Hepatic stellate cell (primary cell): ENCODE results near the gene SLC6A12.
"Not testable (repeated sequence)": the region's sequence is repeated elsewhere in the genome, so short reads cannot be mapped to it uniquely, and the experiment has no call there.

ENCODE experiments used
- DNase-seq: peaks from one replicate; pipeline ENCODE4 v3.0.0; 2011; ENCODE audit warnings: low spot score

Gene SLC6A12

GRCh38 chr12:214003-214741 lies at the start of gene SLC6A12:
Gene SLC6A12 (minus strand): TSS chr12:214157. CDS start chr12:209986, 4,171 bp downstream.
- no peak for DNase-seq

GRCh38 chr12:263574-263973 lies 49.6 kb upstream of the SLC6A12 start:
- DNase-seq = no peak

GRCh38 chr12:262817-263216 lies 48.9 kb upstream of the SLC6A12 start, which contains the start of gene SLC6A13:
Gene SLC6A13 (minus strand): TSS chr12:262836. CDS start chr12:260052, 2,784 bp downstream.
- no peak for DNase-seq

GRCh38 chr12:262113-262512 lies 48.2 kb upstream of the SLC6A12 start:
- DNase-seq = no peak

DNA sequence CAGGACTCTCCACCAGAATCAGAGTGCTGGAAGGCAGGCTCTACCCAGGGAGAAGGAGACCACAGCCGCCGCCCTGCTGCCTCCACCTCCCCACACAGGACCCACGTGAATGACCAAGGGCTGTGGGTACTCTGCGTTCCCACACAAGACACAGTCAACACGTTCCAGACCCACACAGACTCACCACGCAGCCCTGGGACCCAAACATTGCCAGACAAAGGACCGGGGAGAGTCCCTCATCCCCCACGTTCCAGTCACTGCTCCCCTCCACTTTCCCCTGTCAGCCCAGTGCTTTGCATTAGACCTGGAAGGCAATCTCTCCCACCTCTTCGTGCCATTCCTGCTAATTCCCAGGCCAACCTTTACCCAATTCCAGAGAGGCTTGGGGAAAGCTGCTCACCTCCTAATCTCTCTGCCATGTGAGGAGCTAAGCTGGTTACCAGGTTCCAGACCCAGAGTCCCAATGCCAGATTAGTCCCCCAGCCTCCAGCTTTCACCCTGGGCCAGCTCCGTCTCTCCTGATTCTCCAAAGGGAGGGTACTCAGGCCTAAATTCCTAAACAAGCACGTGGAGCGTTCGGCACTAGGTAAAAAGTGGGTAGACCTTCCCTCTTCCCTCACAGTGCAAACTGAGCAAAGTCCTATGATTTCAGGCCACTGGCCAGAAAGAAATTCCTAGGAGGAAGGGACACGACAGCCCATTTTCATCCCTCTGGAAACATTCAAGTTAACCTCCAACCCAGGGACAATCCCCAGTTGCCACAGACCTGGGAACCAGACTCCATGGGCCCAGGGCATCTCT lies 43.8 kb upstream of the SLC6A12 start:
- no peak for DNase-seq

DNA sequence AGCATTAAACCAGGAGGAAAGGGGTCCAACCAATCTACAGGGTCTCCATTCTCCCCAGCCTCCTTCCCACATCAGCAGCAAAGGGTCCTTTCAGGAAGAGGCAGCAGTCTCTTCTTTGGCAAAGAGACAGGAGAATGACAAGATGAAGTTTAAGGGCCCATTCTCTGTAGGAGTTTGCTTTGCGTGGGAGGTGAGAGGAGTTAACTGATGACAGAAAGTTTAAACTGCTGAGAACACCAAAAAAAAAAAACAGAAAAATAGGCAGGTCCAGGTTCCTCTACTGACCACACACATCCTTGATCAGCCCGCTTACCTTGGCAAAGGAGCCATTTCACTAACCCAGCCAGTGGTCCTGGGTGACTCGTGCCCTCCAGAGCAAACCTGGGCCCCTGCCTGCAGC lies 43.0 kb upstream of the SLC6A12 start:
- DNase-seq = no peak

DNA sequence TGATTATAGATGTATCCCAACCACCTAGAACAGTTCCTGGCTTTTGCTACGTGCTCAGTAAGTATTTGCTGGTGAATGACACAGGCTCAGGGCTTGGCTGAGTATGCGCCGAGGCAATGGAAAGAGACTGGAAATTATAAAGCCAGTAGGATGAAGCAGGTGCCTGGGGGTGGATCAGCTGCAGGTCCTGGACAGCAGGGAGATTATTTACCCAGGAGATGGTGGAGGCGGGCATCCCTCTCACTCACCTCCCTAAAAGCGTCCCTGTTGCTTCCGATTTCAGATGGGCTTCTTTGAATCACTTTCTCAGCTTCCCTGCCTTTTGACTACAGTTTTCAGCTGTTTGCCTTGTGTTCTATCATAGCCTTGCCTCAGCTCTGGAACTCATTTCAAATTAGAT lies 42.3 kb upstream of the SLC6A12 start:
- DNase-seq = no peak

GRCh38 chr12:254912-255311 lies 41.0 kb upstream of the SLC6A12 start:
- no peak for DNase-seq

- no peak for DNase-seq
Measured at GRCh38 chr12:254039-254438, 40.1 kb upstream of the SLC6A12 start.

DNA sequence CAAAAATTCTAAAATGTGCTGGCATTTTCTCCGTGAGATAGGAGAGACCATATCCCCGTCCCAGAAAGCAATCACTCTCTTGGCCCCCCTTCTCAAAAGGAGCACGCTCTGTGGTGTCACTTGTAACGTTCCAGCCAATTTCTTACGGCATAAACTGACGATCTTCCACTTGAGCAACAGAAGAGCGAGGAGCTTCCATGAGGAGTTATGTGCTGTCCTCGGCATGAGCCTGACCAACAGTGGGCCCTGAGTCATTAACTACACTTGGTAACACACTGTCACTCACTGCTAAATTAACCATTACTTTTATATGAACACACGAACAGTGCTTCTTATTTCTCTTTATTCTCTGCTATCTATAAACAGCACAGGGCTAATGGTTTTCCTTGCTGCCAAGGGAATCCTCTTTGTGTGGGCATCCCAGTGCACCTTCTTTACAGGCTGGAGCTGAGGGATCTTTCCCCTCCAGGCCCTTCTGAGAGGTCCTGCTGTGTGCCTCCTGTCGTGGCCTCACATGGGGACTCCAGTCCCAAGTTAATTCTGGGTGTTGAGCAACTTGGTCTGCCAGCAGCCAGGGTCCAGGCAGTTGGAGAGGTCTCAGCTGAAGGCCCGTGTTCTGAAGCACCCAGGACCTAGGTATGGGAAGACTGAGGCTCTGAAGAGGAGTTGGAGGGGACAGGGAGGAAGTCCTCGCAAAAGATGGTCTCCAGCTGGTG lies 39.3 kb upstream of the SLC6A12 start:
- DNase-seq = no peak

DNA sequence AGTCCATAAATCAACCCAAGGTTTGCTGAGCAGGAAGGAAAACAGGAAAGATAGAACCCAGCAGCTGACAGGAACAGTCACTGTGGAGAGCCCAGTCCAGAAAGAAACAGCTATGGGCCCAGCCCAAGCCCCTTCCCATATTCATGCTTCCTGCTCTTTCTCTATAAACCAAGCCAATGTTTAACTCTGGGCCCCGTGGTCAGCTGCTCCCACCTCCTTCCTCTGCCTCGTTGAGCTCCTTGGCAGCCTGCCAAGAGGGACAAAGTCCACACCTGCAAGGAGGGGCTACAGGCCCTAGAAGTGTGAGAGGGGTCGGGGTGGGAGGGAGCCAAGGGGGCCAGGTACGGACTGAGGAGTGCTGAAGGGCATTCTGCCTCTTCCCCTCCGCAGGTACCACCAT lies 38.7 kb upstream of the SLC6A12 start:
- DNase-seq = no peak

- no peak for DNase-seq
Measured at GRCh38 chr12:247271-247670, 33.3 kb upstream of the SLC6A12 start.

DNA sequence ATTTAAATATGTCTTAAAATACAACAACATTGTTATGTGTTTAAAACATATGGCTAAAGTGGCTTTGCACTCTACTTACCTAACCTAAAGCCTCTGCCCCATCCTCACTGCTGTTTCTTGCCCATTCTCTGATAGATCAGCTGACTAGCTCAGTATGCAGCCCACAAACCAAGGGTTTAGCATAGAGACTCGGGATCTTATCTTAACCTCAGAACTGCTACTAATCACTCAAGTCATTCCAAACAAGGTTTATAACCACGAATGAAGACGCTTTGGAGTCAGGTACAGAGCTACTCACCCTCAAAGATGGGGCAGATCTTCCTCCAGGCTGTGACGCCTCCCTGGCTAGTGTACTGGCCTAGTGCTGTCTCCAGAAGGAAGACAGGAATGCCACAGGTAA lies 29.4 kb upstream of the SLC6A12 start:
- no peak for DNase-seq

GRCh38 chr12:242496-242895 lies 28.5 kb upstream of the SLC6A12 start:
- DNase-seq = no peak

DNA sequence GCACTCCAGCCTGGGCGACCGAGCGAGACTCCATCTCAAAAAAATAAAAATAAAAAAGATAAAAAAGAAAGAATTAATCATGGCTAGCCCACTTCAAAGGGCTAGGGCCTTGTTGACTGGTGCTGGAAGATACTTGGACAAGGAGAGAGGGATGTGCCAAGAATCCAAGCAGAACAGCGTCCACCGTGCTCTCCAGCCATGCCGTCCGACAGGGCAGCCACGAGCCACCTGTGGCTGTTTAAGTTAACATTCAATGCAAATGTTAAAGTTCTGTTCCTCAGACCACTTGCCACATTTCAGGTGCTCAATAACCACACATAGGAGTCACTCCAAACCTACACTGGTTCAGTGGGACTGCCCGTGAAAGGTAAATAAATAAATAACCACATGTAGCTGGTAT lies 27.3 kb upstream of the SLC6A12 start:
- no peak for DNase-seq

GRCh38 chr12:240566-240965 lies 26.6 kb upstream of the SLC6A12 start:
- DNase-seq = no peak

DNA sequence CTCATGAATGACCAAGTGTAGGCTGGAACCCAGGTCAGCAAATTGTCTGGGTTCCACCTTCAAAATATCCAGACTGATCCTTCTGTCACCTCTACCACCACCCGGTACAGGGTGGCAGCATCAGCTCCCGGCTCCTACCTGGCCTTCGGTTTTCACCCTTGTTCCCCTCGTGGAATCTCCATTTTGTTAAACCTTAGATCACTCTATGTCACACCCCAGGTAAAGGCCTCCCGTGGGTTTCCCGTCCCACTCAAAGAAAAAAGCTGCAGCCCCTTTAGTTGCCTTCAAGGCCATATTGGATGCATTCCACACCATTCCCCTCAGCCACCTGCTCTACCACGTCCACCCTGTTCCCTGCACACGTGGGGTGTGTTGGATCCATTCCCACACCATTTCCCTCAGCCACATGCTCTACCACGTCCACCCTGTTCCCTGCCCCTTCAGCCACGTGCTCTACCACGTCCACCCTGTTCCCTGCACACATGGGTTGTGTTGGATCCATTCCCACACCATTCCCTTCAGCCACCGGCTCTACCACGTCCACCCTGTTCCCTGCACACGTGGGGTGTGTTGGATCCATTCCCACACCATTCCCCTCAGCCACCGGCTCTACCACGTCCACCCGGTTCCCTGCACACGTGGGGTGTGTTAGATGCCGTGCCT lies 24.9 kb upstream of the SLC6A12 start:
- DNase-seq = no peak

GRCh38 chr12:238116-238515 lies 24.2 kb upstream of the SLC6A12 start:
- no peak for DNase-seq

GRCh38 chr12:237026-237815 lies 23.3 kb upstream of the SLC6A12 start:
- DNase-seq = no peak

- no peak for DNase-seq
Measured at GRCh38 chr12:236445-236844, 22.5 kb upstream of the SLC6A12 start.

DNA sequence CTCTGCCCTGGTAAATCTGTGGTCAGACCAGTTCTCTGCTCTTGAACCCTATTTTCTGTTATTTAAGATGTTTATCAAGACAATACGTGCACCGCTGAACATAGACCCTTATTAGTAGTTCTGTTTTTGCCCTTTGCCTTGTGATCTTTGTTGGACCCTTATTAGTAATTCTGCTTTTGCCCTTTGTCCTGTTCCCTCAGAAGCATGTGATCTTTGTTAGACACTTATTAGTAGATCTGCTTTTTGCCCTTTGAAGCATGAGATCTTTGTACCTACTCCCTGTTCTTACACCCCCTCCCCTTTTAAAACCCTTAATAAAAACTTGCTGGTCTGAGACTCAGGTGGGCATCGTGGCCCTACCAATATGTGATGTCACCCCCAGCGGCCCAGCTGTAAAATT lies 22.0 kb upstream of the SLC6A12 start:
- DNase-seq = not testable (repeated sequence)
